H1 (cell line): ENCODE results near the gene TNFSF18. TPM values are rescaled to one million over a fixed set of nuclear protein-coding genes. Genes with fewer than 3 reads are reported as not detected.

Experiments used
- CTCF ChIA-PET: fragments of 300-600 bp; sonication (Branson Sonifier 250); formaldehyde crosslinking; loops from one replicate; lab custom pipeline; 2021; ENCODE audit not compliant: partially characterized antibody; lab: Charles Lee
- POLR2A ChIA-PET: fragments of 300-600 bp; sonication (Branson Sonifier 250); formaldehyde crosslinking; loops from one replicate; lab custom pipeline; 2021; ENCODE audit warnings: inconsistent platforms; ENCODE audit not compliant: partially characterized antibody; lab: Charles Lee
- DNase-seq, 2 experiments: peaks; one replicate each; pipeline versions ENCODE4 v3.0.0 to v3.0.0-alpha.2; 2010 to 2022; ENCODE audit warnings: low spot score in 2 of 2, low read depth in 1 of 2, mixed read lengths in 1 of 2
- FAIRE-seq: peaks from 2 replicates; lab custom pipeline; 2011; peaks lifted over from hg19 to GRCh38; lab: Jason Lieb, UNC
- H2AFZ ChIP-seq: 2 replicates; pipeline ENCODE4 v1.8.1; 2012; ENCODE audit warnings: low read length, inconsistent platforms
- H2AK5ac ChIP-seq: 2 replicates; pipeline ENCODE4 v1.6.1; 2013; ENCODE audit warnings: low read depth, low read length
- H2BK120ac ChIP-seq: replicated peaks from 2 replicates; pipeline ENCODE3; 2013; ENCODE audit warnings: low read depth, low read length, inconsistent platforms
- H2BK12ac ChIP-seq: 2 replicates; pipeline ENCODE4 v1.6.1; 2013; ENCODE audit warnings: low read depth, low read length
- H2BK15ac ChIP-seq: 2 replicates; pipeline ENCODE4 v1.6.1; 2013; ENCODE audit warnings: low read length
- H2BK20ac ChIP-seq: 2 replicates; pipeline ENCODE4 v1.6.1; 2013; ENCODE audit warnings: low read length
- H2BK5ac ChIP-seq: 2 replicates; pipeline ENCODE4 v1.6.1; 2013; ENCODE audit warnings: low read depth, low read length
- H3K14ac ChIP-seq: 2 replicates; pipeline ENCODE4 v1.6.1; 2013; ENCODE audit warnings: inconsistent platforms; ENCODE audit not compliant: insufficient read length
- H3K18ac ChIP-seq: 2 replicates; pipeline ENCODE4 v1.6.1; 2013; ENCODE audit warnings: low read length; ENCODE audit errors: extremely low read depth
- H3K23ac ChIP-seq: 2 replicates; pipeline ENCODE4 v1.6.1; 2013; ENCODE audit warnings: inconsistent platforms; ENCODE audit not compliant: insufficient read length
- H3K23me2 ChIP-seq: 2 replicates; pipeline ENCODE4 v1.6.1; 2013; ENCODE audit warnings: low read depth, low read length
- H3K27ac ChIP-seq: 2 replicates; pipeline ENCODE4 v1.6.1; 2011; ENCODE audit warnings: low read depth, low read length, inconsistent platforms
- H3K27me3 ChIP-seq, 4 experiments: replicated peaks in 1 of 4; 1 replicate in 1 of 4; 2 replicates in 3 of 4; pipeline versions ENCODE4 v1.6.1 to v1.8.1; 2011 to 2013; ENCODE audit warnings: low read length in 3 of 4, mild to moderate bottlenecking in 3 of 4, inconsistent platforms in 2 of 4, mixed read lengths in 2 of 4, moderate library complexity in 1 of 4; ENCODE audit not compliant: control insufficient read depth in 3 of 4, insufficient read depth in 3 of 4; ENCODE audit errors: extremely low read depth in 1 of 4
- H3K36me3 ChIP-seq, 4 experiments: 2 replicates each; pipeline versions ENCODE4 v1.6.1 to v1.8.1; 2011 to 2013; ENCODE audit warnings: mild to moderate bottlenecking in 4 of 4, low read length in 3 of 4, moderate library complexity in 2 of 4, control low read depth in 1 of 4, inconsistent platforms in 1 of 4; ENCODE audit not compliant: insufficient read depth in 4 of 4, control insufficient read depth in 2 of 4
- H3K4ac ChIP-seq: replicated peaks from 2 replicates; pipeline ENCODE3; 2013; ENCODE audit warnings: low read length, low read depth, mixed read lengths, inconsistent platforms; ENCODE audit not compliant: insufficient read length
- H3K4me1 ChIP-seq, 4 experiments: replicated peaks in 1 of 4; 1 replicate in 1 of 4; 2 replicates in 3 of 4; pipeline versions ENCODE4 v1.6.1 to v1.8.1; 2011 to 2013; ENCODE audit warnings: low read length in 3 of 4, inconsistent platforms in 2 of 4, mixed read lengths in 1 of 4; ENCODE audit not compliant: insufficient read depth in 4 of 4, control insufficient read depth in 3 of 4
- H3K4me2 ChIP-seq, 2 experiments: 2 replicates each; pipeline versions ENCODE4 v1.6.1 to v1.8.1; 2011 to 2013; ENCODE audit warnings: low read depth in 2 of 2, low read length in 2 of 2, control low read depth in 1 of 2, inconsistent platforms in 1 of 2, mild to moderate bottlenecking in 1 of 2; ENCODE audit not compliant: insufficient read depth in 1 of 2
- H3K4me3 ChIP-seq, 4 experiments: fragments of 200-600, 300-600 bp in 1 of 4; sonication (generic), shearing (Covaris generic), sonication (Bioruptor Twin) in 1 of 4; 2 replicates each; pipeline versions ENCODE4 v1.5.1 to v1.8.1; 2011 to 2016; ENCODE audit warnings: low read length in 4 of 4, low read depth in 3 of 4, control low read depth in 2 of 4, inconsistent platforms in 2 of 4, mild to moderate bottlenecking in 2 of 4, mixed read lengths in 1 of 4, moderate library complexity in 1 of 4; ENCODE audit not compliant: insufficient read depth in 2 of 4; ENCODE audit errors: extremely low read depth in 1 of 4
- H3K56ac ChIP-seq: replicated peaks from 2 replicates; pipeline ENCODE3; 2013; ENCODE audit warnings: low read depth, mild to moderate bottlenecking, mixed read lengths, low read length, inconsistent platforms; ENCODE audit not compliant: insufficient read length
- H3K79me1 ChIP-seq: 2 replicates; pipeline ENCODE4 v1.6.1; 2013; ENCODE audit warnings: low read depth, low read length, control low read depth
- H3K79me2 ChIP-seq, 2 experiments: 2 replicates each; pipeline versions ENCODE4 v1.6.1 to v1.8.1; 2012 to 2013; ENCODE audit warnings: low read length in 2 of 2, mild to moderate bottlenecking in 2 of 2, inconsistent platforms in 1 of 2; ENCODE audit not compliant: insufficient read depth in 2 of 2, control insufficient read depth in 1 of 2
- H3K9ac ChIP-seq, 4 experiments: replicated peaks in 1 of 4; 1 replicate in 1 of 4; 2 replicates in 3 of 4; pipeline versions ENCODE4 v1.6.1 to v1.8.1; 2011 to 2013; ENCODE audit warnings: low read depth in 3 of 4, low read length in 3 of 4, control low read depth in 2 of 4, mild to moderate bottlenecking in 2 of 4, moderate library complexity in 2 of 4, inconsistent platforms in 1 of 4; ENCODE audit errors: extremely low read depth in 1 of 4
- H3K9me3 ChIP-seq, 2 experiments: 2 replicates each; pipeline versions ENCODE4 v1.6.1 to v1.8.1; 2012 to 2013; ENCODE audit warnings: mild to moderate bottlenecking in 2 of 2, moderate library complexity in 2 of 2, control low read depth in 1 of 2, inconsistent platforms in 1 of 2, low read depth in 1 of 2, low read length in 1 of 2, mixed read lengths in 1 of 2; ENCODE audit not compliant: insufficient read depth in 2 of 2
- H4K20me1 ChIP-seq, 2 experiments: replicated peaks in 1 of 2; 2 replicates each; pipeline versions ENCODE3 to v1.8.1; 2011 to 2013; ENCODE audit warnings: inconsistent platforms in 2 of 2, low read length in 2 of 2, mild to moderate bottlenecking in 1 of 2; ENCODE audit not compliant: insufficient read depth in 2 of 2, control insufficient read depth in 1 of 2
- H4K5ac ChIP-seq: 2 replicates; pipeline ENCODE4 v1.6.1; 2013; ENCODE audit warnings: low read length, low read depth, mixed read lengths, inconsistent platforms; ENCODE audit not compliant: insufficient read length
- H4K8ac ChIP-seq: 2 replicates; pipeline ENCODE4 v1.8.0; 2013; ENCODE audit warnings: mild to moderate bottlenecking, moderate library complexity, low read length, inconsistent platforms; ENCODE audit not compliant: insufficient read depth; ENCODE audit errors: extremely low read depth
- H4K91ac ChIP-seq: replicated peaks from 2 replicates; pipeline ENCODE3; 2013; ENCODE audit warnings: low read length, mixed read lengths, inconsistent platforms; ENCODE audit not compliant: insufficient read length
- BRCA1 ChIP-seq: IDR thresholded peaks from 2 replicates; pipeline ENCODE4 v1.6.1; 2012; ENCODE audit warnings: low read depth, low read length, improper control_type of control experiment
- FOSL1 ChIP-seq: IDR thresholded peaks from 2 replicates; pipeline ENCODE4 v1.6.1; 2011; ENCODE audit warnings: mild to moderate bottlenecking, low read depth, low read length, moderate library complexity; ENCODE audit not compliant: insufficient read depth
- HDAC2 ChIP-seq, 2 experiments: fragments of 300-600 bp in 1 of 2; sonication (generic) in 1 of 2; IDR thresholded peaks; 2 replicates each; pipeline ENCODE4 v1.6.1; 2011 to 2012; ENCODE audit warnings: low read depth in 2 of 2, low read length in 2 of 2, mild to moderate bottlenecking in 2 of 2, moderate library complexity in 2 of 2, borderline replicate concordance in 1 of 2, inconsistent platforms in 1 of 2
- JUN ChIP-seq: IDR thresholded peaks from 2 replicates; pipeline ENCODE4 v1.6.1; 2011; ENCODE audit warnings: low read depth, mild to moderate bottlenecking, improper control_type of control experiment, low read length
- MAFK ChIP-seq: IDR thresholded peaks from 2 replicates; pipeline ENCODE4 v1.6.1; 2012; ENCODE audit warnings: low read depth, mild to moderate bottlenecking, improper control_type of control experiment, low read length
- NANOG ChIP-seq: IDR thresholded peaks from 2 replicates; pipeline ENCODE4 v1.6.1; 2011; ENCODE audit warnings: low read length, low read depth, mild to moderate bottlenecking, inconsistent platforms; ENCODE audit not compliant: insufficient read depth, poor library complexity, severe bottlenecking
- NRF1 ChIP-seq: IDR thresholded peaks from 2 replicates; pipeline ENCODE4 v1.6.1; 2011; ENCODE audit warnings: mild to moderate bottlenecking, low read depth, low read length, improper control_type of control experiment
- POLR2A ChIP-seq, 2 experiments: IDR thresholded peaks; 1 replicate in 1 of 2; 2 replicates in 1 of 2; pipeline ENCODE4 v1.6.1; 2011; ENCODE audit warnings: low read depth in 2 of 2, low read length in 2 of 2, mild to moderate bottlenecking in 2 of 2; ENCODE audit errors: control extremely low read depth in 1 of 2
- RNF2 ChIP-seq: fragments of 200-900, 300-1000 bp; sonication (generic); IDR thresholded peaks from 2 replicates; pipeline ENCODE4 v1.7.1; 2016; ENCODE audit warnings: borderline replicate concordance, low read depth, mild to moderate bottlenecking, antibody characterized with exemption, low read length; ENCODE audit not compliant: poor library complexity, severe bottlenecking; ENCODE audit errors: missing control alignments
- SIN3A ChIP-seq, 2 experiments: IDR thresholded peaks in 1 of 2; conservative IDR thresholded peaks in 1 of 2; 2 replicates each; pipeline ENCODE4 v1.6.1; 2011 to 2012; ENCODE audit warnings: low read length in 2 of 2, improper control_type of control experiment in 1 of 2, low read depth in 1 of 2, mild to moderate bottlenecking in 1 of 2
- SP4 ChIP-seq: IDR thresholded peaks from 2 replicates; pipeline ENCODE4 v1.6.1; 2012; ENCODE audit warnings: low read length, inconsistent platforms
- TBP ChIP-seq: IDR thresholded peaks from 2 replicates; pipeline ENCODE4 v1.6.1; 2011; ENCODE audit warnings: low read depth, low read length, improper control_type of control experiment
- USF2 ChIP-seq: IDR thresholded peaks from 2 replicates; pipeline ENCODE4 v1.6.1; 2011; ENCODE audit warnings: low read length, improper control_type of control experiment
- WGBS, 2 experiments: shearing (Covaris generic) in 1 of 2; methylation state at CpG; one replicate each; pipeline versions ENCODE4 v1.1.6 to v1.1.7; 2013 to 2015; ENCODE audit warnings: low lambda C conversion rate in 2 of 2, mixed read lengths in 2 of 2, inconsistent platforms in 1 of 2, low coverage in 1 of 2, missing lambda C conversion rate in 1 of 2; ENCODE audit not compliant: insufficient replicate concordance in 2 of 2, insufficient coverage in 1 of 2, insufficient read length in 1 of 2; ENCODE audit errors: extremely low coverage in 1 of 2, missing lambda C conversion rate in 1 of 2; 5-methylcytosine and 5-hydroxymethylcytosine counted together
- polyA plus RNA-seq, 7 experiments: library from polyadenylated mRNA; depleted of rRNA in 3 of 7; stranded (reverse) in 5 of 7; unstranded in 2 of 7; fragments of >200 nt in 5 of 7; fragments of 200-250 nt in 2 of 7; gene quantifications; 1 replicate in 5 of 7; 2 replicates in 1 of 7; 4 replicates in 1 of 7; pipeline versions ENCODE4 v1.2.1 to v1.2.3, GENCODE V29; 2011 to 2013; ENCODE audit warnings: missing spikeins in 2 of 7, mixed read lengths in 2 of 7
- total RNA-seq: library from RNA; stranded (reverse); fragmentation: NEBNext Ultra II Directional; extraction: Animal tissue kit (Norgen Biotek cat#: 25700); gene quantifications from 2 replicates; pipeline ENCODE4 v1.2.1, GENCODE V29; 2021

The TNFSF18 gene
- total and polyA plus RNA-seq, 2 of the 8 experiments (the other 6 are each of a cell fraction or from before 2014, with no cell fraction given): not detected

- POLR2A ChIA-PET: no interaction called here
- no peaks in the 10 kb centered on the region for H3K4me1 ChIP-seq
- no peak overlapping the region for H2BK12ac ChIP-seq
- no peaks in the 10 kb centered on the region for H3K23me2 ChIP-seq
- no peak overlapping the region for H3K23ac ChIP-seq
- no peak overlapping the region for H3K56ac ChIP-seq
- FAIRE-seq (no peak), DNase-seq (no peak)
- H2BK20ac ChIP-seq: no peak overlapping the region
- H3K9ac ChIP-seq: no peak overlapping the region
- no peaks in the 10 kb centered on the region for H3K79me1 ChIP-seq
- no peak overlapping the region for H2AK5ac ChIP-seq
- H3K4me3 ChIP-seq: no peak overlapping the region
- H3K27ac ChIP-seq: no peak overlapping the region
- H3K9me3 ChIP-seq: no peaks in the 10 kb centered on the region
- CTCF ChIA-PET: no interaction called here
- H3K27me3 ChIP-seq: no peaks in the 10 kb centered on the region
- no peaks in the 10 kb centered on the region for H3K36me3 ChIP-seq
- no peak overlapping the region for H4K5ac ChIP-seq
- no peaks in the 10 kb centered on the region for H3K79me2 ChIP-seq
- no peak overlapping the region for H2BK5ac ChIP-seq
- WGBS, 2 experiments: 89% methylated on average over 1 of the region's 1 CpG; no CpG with 5 or more reads in 1 of the 2 experiments
- H2BK120ac ChIP-seq: no peak overlapping the region
- H3K4me2 ChIP-seq: no peak overlapping the region
- H4K91ac ChIP-seq: no peak overlapping the region
- no peak overlapping the region for H4K8ac ChIP-seq
- H2AFZ ChIP-seq: no peak overlapping the region
- H4K20me1 ChIP-seq: no peaks in the 10 kb centered on the region
- no peak overlapping the region for H2BK15ac ChIP-seq
- H3K4ac ChIP-seq: no peak overlapping the region
- H3K18ac ChIP-seq: no peak overlapping the region
- no peak overlapping the region for H3K14ac ChIP-seq
- TF ChIP-seq NANOG (no peak), NRF1 (no peak), POLR2A (IDR thresholded peaks at IDR 0.05; ENCODE audit: control extremely low read depth in 1 of 2, low read depth in 2 of 2, low read length in 2 of 2) (no peak), JUN (no peak), RNF2 (no peak), USF2 (no peak), HDAC2 (IDR thresholded peaks at IDR 0.05; ENCODE audit: borderline replicate concordance in 1 of 2, low read depth in 2 of 2, low read length in 2 of 2) (no peak), SIN3A (conservative IDR thresholded peaks at IDR 0.05 in 1 of 2, IDR thresholded peaks at IDR 0.05 in 1 of 2; ENCODE audit: low read depth in 1 of 2, low read length in 2 of 2) (no peak), BRCA1 (no peak), TBP (no peak), MAFK (no peak), SP4 (no peak), FOSL1 (no peak)
Observed at GRCh38 chr1:173082913-173083312, 32.2 kb upstream of the TNFSF18 start.
